ENCODE data around the gene CCR8. TPM values are rescaled to one million over a fixed set of nuclear protein-coding genes. Genes with fewer than 3 reads are reported as not detected.
"Not testable (repeated sequence)": the region's sequence is repeated elsewhere in the genome, so short reads cannot be mapped to it uniquely, and the experiment has no call there.

The CCR8 gene
- total RNA-seq, 1 experiment from 2014 or later, result not detected

DNA sequence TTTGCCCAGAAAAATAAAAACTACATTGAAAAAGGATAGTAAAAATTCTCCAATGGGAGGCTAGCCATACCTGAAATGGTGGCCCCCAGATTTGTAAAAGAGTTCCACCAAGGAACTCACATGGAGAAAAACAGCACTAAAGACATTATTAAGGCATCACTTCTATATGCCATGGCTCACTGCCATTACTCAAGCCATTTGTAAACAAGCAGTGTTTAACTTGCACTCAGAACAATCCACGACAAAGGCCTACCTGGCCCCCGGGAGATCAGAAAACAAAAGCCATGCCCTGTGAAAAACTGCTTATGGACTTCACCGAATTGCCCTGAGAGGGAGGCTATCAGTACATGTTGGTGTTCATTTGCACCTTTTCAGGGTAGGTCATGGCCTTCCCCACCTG, 19.6 kb downstream of the CCR8 start:
- no peak for DNase-seq (ENCODE audit: low read depth)

DNA sequence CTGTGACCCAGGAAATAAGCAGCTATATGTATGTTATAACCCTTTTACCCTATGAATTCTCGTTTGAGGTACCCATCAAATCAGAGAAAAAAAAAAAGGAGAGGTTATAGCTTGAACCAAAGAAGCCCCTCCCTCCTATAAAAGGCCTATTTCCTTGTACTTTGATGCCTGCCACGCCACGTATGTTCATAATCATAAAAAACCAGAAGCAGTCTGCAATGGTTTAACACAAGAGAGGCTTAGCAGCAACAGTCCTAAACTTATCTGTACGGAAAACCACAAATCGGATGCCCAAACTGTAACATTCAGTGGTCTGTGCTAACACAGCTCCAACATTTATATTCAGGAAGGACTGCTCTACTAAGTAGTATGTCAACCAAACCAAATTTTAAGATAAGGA, 21.2 kb downstream of the CCR8 start:
- DNase-seq (ENCODE audit: low read depth), result no peak

DNA sequence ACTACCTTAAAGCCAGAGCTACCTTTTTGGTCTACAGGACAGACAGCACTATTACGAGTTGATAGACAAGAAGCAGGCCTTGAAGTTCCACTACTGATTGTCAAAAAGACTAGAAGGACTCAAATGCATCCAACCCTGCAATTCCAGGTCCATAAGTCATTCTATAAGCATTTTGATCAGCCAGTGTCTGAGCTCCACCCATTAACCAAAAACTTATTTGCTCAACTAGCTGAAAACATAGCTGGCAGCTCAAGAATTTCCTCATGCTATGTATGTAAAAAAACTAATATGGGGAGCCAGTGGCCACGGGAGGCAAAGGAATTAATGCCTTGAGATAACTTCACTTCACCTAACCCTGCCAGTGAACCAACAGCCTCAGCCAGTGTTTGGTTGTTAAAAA, 21.6 kb downstream of the CCR8 start:
- not testable (repeated sequence) for DNase-seq (ENCODE audit: low read depth)

DNA sequence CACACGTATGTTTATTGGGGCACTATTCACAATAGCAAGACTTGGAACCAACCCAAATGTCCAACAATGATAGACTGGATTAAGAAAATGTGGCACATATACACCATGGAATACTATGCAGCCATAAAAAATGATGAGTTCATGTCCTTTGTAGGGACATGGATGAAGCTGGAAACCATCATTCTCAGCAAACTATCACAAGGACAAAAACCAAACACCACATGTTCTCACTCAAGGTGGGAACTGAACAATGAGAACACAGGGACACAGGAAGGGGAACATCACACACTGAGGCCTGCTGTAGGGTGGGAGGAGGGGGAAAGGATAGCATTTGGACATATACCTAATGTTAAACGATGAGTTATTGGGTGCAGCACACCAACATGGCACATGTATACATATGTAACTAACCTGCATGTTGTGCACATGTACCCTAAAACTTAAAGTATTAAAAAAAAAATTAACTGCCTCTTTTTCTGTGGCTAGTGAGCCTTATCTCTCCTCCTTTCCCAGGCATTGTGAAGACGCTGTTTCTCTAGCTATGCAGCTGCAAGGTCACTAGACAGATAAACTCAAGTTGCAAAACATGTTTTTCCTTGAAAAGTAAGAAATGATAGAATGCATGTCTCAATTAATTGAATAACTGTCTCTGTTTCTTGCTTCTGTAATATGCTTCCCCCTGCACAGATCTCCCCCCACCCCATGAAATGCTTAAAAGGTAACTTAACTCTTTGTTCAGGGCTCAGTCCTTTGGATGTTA, 23.8 kb downstream of the CCR8 start:
- DNase-seq (ENCODE audit: low read depth), result not testable (repeated sequence)

DNA sequence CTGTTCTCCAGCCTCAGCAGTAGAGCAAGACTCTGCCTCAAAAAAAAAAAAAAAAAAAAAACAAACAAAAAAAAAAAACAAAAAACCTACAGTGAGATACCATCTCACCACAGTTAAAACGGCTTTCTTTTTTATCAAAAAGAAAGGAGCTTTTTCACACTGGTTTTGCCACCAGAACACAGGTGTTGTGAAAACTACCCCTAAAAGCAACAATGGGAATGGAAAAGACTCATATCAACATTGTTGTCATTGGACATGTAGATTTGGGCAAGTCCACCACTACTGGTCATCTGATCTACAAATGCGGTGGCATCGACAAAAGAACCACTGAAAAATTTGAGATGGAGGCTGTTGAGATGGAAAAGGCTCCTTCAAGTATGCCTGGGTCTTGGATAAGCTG, 28.8 kb downstream of the CCR8 start:
- no peak for DNase-seq (ENCODE audit: low read depth)

DNA sequence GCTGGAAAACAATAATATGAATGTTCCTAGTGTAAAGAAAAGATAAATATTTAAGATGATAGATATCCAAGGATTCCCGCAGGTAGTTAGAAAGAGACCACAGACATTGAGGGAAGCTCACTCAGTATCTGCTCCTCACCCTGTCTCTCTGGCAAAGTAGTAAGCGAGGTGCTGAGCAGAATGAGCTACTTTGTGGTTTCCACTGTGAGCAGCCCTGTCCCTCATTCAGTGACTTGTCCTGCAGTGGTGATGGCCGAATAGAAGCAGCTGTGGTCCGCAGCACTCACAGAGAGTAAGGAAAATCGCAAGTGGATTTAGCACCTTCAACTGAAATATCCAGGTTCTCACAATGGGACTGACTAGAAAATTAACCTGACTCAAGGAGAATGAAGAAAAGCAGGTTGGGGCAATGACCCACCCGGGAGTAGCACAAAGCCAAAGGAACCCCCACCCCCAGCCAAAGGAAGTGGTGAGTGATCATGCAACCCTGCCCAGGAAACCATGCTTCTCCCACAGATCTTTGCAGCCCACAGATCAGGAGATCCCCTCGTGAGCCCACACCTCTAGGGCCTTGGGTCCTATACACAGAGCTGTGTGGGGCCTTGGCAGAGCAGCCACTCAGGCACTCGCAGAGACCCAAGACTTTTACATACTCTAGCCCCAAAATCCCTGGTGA, 31.9 kb downstream of the CCR8 start:
- DNase-seq (ENCODE audit: low read depth), result no peak

DNA sequence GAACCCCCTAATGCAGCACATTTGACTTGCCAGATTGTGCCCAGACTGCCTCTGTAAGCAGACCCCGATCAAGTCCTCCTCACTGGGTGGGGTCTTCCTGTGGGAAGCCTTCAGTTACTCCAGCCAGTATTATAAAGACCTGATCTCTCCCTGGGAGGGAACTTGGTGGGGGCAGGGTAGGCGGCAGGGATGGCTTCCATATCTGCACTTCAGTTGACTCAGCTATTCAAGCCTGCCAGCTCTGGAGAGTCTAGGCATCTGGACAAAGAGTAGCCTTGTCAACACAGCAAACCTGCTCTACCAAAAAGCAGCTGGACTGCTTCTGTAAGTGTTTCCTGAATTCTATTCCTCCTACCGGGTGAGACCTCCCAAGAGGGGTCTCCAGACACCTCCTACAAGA, 32.7 kb downstream of the CCR8 start:
- no peak for DNase-seq (ENCODE audit: low read depth)

DNA sequence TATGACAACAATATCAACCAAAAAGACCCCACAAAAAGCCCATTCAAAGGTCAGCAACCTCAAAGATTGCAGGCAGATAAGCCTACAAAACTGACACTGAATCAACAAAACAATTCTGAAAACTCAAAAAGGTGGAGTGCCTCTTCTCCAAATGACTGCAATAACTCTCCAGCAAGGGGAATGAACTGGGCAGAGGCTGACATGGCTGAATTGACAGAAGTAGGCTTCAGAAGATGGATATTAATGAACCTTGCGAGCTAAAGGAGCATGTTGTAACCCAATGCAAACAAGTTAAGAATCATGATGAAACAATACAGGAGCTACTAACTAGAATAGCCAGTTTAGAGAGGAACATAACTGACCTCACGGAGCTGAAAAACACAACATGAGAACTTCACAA, 33.3 kb downstream of the CCR8 start:
- no peak for DNase-seq (ENCODE audit: low read depth)

DNA sequence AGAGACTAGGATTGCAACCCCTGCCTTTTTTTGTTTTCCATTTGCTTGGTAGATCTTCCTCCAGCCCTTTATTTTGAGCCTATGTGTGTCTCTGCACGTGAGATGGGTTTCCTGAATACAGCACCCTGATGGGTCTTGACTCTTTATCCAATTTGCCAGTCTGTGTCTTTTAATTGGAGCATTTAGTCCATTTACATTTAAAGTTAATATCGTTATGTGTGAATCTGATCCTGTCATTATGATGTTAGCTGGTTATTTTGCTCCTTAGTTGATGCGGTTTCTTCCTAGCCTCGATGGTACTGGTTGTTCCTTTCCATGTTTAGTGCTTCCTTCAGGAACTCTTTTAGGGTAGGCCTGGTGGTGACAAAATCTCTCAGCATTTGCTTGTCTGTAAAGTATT, 40.9 kb downstream of the CCR8 start:
- not testable (repeated sequence) for DNase-seq (ENCODE audit: low read depth)

DNA sequence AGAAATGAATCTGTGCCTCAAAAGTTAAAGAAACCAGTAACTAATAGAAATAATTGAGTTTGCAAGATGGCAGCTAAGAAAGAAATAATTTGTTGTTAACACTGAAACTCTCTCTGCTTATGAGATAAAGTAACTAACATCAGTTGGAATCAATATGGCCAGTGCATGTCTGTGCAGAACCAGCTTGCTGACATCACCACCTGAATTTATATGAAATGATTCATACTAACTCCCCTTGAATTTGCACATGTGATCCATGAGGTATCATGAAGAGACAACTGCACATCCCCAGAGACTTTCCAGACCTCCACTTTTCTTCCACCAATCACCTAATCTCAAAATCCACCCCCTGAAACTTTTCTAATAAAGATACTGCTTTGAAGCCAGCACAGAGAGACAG, 43.3 kb downstream of the CCR8 start:
- DNase-seq (ENCODE audit: low read depth), result no peak

DNA sequence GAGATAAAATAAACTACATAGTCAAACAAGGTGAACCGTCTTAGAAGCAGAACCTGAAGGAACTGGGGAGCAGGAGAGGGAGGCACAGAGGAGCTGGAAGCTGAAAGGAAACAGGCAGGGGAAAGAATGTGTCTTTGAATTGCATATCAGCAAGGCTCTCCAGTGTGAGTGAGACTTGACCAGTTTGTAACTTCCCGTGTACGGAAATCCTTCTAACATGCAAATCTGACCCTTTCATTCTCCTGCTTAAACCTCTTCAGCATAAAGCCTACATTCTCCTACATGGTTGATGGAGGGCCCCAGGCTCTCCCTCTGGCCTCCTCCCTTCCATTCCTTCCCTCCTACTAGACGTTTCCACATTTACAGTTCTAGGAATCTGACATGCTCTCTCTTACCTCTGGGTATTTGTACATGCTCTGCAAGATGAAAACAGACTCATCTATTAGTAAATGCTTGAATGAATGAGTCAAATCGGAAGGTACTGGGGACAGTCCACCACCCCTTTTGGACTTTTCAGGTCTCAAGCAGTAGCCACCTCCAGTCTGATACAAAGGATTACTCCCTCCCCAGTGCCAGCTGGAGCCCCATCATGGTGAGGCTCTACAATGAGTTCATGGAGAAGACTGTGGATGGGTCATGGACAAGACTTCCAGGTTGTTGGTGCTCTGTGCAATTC, 47.6 kb downstream of the CCR8 start:
- no peak for DNase-seq (ENCODE audit: low read depth)

DNA sequence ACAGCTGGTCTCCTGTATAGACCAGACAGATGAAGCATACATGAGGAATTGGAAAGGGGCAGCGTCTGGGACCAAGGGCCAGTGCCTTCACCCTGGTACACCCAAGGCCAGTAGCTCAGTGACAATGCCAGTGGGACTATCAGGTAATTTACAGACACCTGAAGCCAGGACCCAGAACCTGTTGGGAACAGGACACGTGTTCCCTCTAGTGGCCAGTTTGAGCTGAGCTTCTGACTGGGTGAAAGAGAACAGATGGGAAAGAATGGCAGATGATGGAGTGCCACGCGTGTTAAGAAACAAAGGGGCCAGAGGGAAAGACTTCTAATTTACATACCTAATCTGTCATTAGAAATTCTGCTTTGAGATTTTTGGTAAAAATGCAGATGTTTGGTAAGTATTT, 48.6 kb downstream of the CCR8 start:
- peak; percentile 13 for DNase-seq (ENCODE audit: low read depth)

DNA sequence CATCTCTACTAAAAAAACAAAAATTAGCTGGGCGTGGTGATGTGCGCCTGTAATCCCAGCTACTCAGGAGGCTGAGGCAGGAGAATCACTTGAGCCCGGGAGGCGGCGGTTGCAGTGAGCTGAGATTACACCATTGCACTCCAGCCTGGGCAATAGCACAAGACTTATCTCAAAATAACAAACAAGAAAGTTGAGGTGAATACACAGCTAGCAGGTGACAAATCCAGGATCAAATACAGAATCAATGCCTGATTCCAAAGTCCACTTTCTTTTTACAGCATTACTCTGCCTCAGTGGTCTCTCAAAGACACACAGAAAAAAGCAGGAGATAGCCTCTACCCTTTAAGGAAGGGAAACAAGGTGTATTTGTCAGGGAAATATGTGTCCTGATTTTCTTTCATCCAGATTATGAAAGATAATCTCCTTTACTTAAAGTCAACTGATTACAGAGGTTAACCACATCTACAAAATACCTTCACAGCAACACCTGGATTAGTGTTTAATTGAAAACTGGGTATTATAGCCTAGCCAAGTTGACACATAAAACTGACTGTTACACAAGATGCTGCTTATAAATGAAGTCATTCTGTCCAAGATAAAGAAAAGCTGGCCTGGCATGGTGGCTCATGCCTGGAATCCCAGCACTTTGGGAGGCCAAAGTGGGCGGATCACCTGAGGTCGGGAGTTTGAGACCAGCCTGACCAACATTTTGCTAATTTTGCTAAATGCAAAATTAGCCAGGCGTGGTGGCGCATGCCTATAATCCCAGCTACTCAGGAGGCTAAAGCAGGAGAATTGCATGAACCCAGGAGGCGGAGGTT, 49.7 kb downstream of the CCR8 start:
- DNase-seq (ENCODE audit: low read depth), result no peak

DNA sequence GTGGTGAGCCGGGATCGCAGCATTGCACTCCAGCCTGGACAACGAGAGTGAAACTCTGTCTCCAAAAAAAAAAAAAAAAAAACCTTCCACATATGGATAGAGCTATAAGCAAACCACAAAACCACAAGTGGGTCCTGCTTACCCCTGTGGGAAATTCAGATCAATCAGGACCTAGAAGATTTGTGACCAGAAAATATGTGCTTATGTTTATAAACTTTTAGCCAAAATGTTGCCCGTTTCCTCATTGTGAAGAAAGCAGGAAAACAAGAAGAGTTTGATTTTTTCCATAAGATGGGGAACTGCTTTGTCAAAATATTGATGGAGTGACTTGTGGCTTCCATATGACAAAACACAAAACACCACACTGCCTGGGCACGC, 50.3 kb downstream of the CCR8 start:
- no peak for DNase-seq (ENCODE audit: low read depth)

DNA sequence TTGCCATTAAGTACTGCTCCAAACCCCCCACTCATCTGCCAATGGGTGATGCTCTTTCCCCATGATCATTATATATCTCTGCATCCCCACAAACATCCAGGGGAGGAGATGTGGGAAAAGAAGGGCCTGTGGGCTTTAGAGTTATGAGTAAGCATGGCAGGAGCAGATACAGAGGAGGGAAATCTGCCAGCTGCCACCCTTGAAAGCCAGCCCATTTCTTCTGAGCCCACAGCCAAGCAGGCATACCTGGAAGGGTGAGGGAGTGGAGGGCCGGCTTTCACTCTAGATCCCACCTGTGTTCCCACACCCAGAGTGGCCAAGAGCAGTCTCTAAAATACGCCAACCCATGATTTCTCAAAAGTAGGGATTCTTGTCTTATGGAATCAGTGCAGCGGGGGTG, 51.9 kb downstream of the CCR8 start:
- DNase-seq (ENCODE audit: low read depth), result no peak

Other genes with a start within 250 kb of the CCR8 start
- 20.0 and 21.7 TPM in 2 replicates for gene GORASP1, start 222.1 kb upstream of the CCR8 start, total RNA-seq (2014; rRNA removed; shearing (Covaris generic))
- 0.17 and 1.3 TPM in 2 replicates for gene TTC21A, start 222.0 kb upstream of the CCR8 start, total RNA-seq (2014; rRNA removed; shearing (Covaris generic))
- 11.4 and 12.2 TPM in 2 replicates for gene CSRNP1, start 176.1 kb upstream of the CCR8 start, total RNA-seq (2014; rRNA removed; shearing (Covaris generic))
- not detected in 2 replicates for gene XIRP1, start 137.1 kb upstream of the CCR8 start, total RNA-seq (2014; rRNA removed; shearing (Covaris generic))
- not detected in 2 replicates for gene CX3CR1, start 49.7 kb upstream of the CCR8 start, total RNA-seq (2014; rRNA removed; shearing (Covaris generic))
- gene SLC25A38, start 53.7 kb downstream of the CCR8 start, total RNA-seq (2014; rRNA removed; shearing (Covaris generic)), result 20.1 and 28.3 TPM in 2 replicates
- 1,348 and 1,404 TPM in 2 replicates for gene RPSA, start 77.0 kb downstream of the CCR8 start, total RNA-seq (2014; rRNA removed; shearing (Covaris generic))
- gene MOBP, start 138.0 kb downstream of the CCR8 start, total RNA-seq (2014; rRNA removed; shearing (Covaris generic)), result not detected in 2 replicates

All from Daoy (cell line).